Right lobe of liver (tissue), 4 donors: ENCODE measurements around the gene CELSR1.

Experiments used
- CTCF ChIP-seq, 4 donors: fragments of 200-600 bp in 3 of 4; fragments of 450-650 bp in 1 of 4; IDR thresholded peaks; one replicate each; pipeline versions ENCODE4 v1.5.1 to v1.8.0; 2016 to 2022; ENCODE audit warnings: antibody characterized with exemption in 4 of 4, mild to moderate bottlenecking in 2 of 4
- POLR2A ChIP-seq: fragments of 450-650 bp; IDR thresholded peaks from one replicate; pipeline ENCODE4 v1.6.1; 2017; ENCODE audit warnings: antibody characterized with exemption, mild to moderate bottlenecking
- donor health status: DM: no; HTN: no; CAD: no.
- donor health status: DM: no; HTN: no; CAD: no.
- donor health status: DM: no; HTN: yes; CAD: no.

DNA sequence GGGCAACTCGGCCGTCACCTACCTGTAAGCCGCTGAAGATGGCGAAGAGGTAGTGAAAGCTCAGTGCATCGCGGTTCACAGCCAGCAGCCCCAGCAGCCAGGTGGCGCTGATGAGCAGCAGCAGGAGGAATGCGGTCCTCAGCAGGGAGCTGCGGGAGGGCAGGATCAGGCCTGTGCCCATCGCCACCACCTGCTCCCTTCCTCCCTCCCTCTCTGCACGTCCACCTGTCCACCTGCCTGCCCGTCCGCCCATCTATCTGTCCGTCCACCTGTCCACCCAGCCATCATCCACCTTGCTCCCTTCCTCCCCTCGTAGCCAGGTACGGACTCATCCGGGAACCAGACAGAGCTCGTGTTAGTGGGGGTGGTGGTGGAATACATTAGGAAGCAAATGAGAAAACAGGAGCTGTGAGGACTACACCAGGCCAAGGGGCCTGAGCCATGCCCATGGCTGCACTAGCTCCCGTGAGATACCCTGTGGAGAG, 169.7 kb downstream of the CELSR1 start:
- TF ChIP-seq CTCF (IDR thresholded peaks at IDR 0.05) (peak; percentile 92 to 97 (median 94)), POLR2A (no peak)
